HG03175 (cell line): ENCODE data around the gene PTPRCAP.
"Not testable (repeated sequence)": the region's sequence is repeated elsewhere in the genome, so short reads cannot be mapped to it uniquely, and the experiment has no call there.

Experiments
- ATAC-seq: cut with Tn5 transposase; IDR thresholded peaks from one replicate; pipeline ENCODE4 v1.9.1; 2021; ENCODE audit warnings: mild to moderate bottlenecking, moderate library complexity; ENCODE audit not compliant: unreplicated experiment

Gene PTPRCAP

GRCh38 chr11:67437082-67437808 lies at the start of gene PTPRCAP:
Gene PTPRCAP (minus strand): TSS chr11:67437682. CDS start chr11:67437619, 63 bp downstream.
- ATAC-seq = peak; percentile 26

GRCh38 chr11:67486481-67487195 lies 49.2 kb upstream of the PTPRCAP start:
- ATAC-seq = peak; percentile 27

- ATAC-seq = not testable (repeated sequence)
Measured at GRCh38 chr11:67485873-67486361, 48.4 kb upstream of the PTPRCAP start.

GRCh38 chr11:67484847-67485311 lies 47.4 kb upstream of the PTPRCAP start:
- no peak for ATAC-seq

- ATAC-seq = no peak
Measured at GRCh38 chr11:67483831-67484665, 46.6 kb upstream of the PTPRCAP start.

- peak; percentile 68 for ATAC-seq
Measured at GRCh38 chr11:67482827-67483798, 45.6 kb upstream of the PTPRCAP start, which contains the start of gene AIP. Gene AIP (plus strand): TSS chr11:67483026. CDS start chr11:67483159, 133 bp downstream.

GRCh38 chr11:67482275-67482826 lies 44.9 kb upstream of the PTPRCAP start:
- peak; percentile 1 for ATAC-seq

GRCh38 chr11:67477344-67478050 lies 40.0 kb upstream of the PTPRCAP start:
- not testable (repeated sequence) for ATAC-seq

GRCh38 chr11:67476692-67477091 lies 39.2 kb upstream of the PTPRCAP start:
- not testable (repeated sequence) for ATAC-seq

- no peak for ATAC-seq
Measured at GRCh38 chr11:67472882-67473281, 35.4 kb upstream of the PTPRCAP start.

- no peak for ATAC-seq
Measured at GRCh38 chr11:67470337-67471002, 33.0 kb upstream of the PTPRCAP start.

GRCh38 chr11:67469508-67469811 lies 32.0 kb upstream of the PTPRCAP start:
- no peak for ATAC-seq

GRCh38 chr11:67468759-67469507 lies 31.5 kb upstream of the PTPRCAP start, which contains the start of gene TMEM134:
Gene TMEM134 (minus strand): TSS chr11:67469251. CDS start chr11:67469192, 59 bp downstream.
- ATAC-seq = peak; percentile 72

- no peak for ATAC-seq
Measured at GRCh38 chr11:67468456-67468758, 30.9 kb upstream of the PTPRCAP start.

- ATAC-seq = no peak
Measured at GRCh38 chr11:67468056-67468455, 30.6 kb upstream of the PTPRCAP start.

GRCh38 chr11:67466962-67467771 lies 29.7 kb upstream of the PTPRCAP start:
- ATAC-seq = no peak

- no peak for ATAC-seq
Measured at GRCh38 chr11:67466367-67466766, 28.9 kb upstream of the PTPRCAP start.
